ENCODE data around the gene KMT2E.

- TF ChIP-seq, protein P1, sequence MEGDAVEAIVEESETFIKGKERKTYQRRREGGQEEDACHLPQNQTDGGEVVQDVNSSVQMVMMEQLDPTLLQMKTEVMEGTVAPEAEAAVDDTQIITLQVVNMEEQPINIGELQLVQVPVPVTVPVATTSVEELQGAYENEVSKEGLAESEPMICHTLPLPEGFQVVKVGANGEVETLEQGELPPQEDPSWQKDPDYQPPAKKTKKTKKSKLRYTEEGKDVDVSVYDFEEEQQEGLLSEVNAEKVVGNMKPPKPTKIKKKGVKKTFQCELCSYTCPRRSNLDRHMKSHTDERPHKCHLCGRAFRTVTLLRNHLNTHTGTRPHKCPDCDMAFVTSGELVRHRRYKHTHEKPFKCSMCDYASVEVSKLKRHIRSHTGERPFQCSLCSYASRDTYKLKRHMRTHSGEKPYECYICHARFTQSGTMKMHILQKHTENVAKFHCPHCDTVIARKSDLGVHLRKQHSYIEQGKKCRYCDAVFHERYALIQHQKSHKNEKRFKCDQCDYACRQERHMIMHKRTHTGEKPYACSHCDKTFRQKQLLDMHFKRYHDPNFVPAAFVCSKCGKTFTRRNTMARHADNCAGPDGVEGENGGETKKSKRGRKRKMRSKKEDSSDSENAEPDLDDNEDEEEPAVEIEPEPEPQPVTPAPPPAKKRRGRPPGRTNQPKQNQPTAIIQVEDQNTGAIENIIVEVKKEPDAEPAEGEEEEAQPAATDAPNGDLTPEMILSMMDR (IDR thresholded peaks at IDR 0.05) = no peak
- TF ChIP-seq POLR2A (IDR thresholded peaks at IDR 0.05) = no peak
- TF ChIP-seq EP300 (IDR thresholded peaks at IDR 0.05) = no peak
These were observed 41.1 kb downstream of the KMT2E start for GRCh38 chr7:105055084-105055483.
